GM18867 (cell line): ENCODE data around the gene HNRNPA1.

ENCODE experiments used
- ATAC-seq: cut with Tn5 transposase; IDR thresholded peaks from one replicate; pipeline ENCODE4 v1.9.1; 2021; ENCODE audit warnings: mild to moderate bottlenecking, moderate library complexity; ENCODE audit not compliant: unreplicated experiment

The HNRNPA1 gene

GRCh38 chr12:54333420-54334034 is 53.0 kb downstream of the HNRNPA1 start:
- no peak for ATAC-seq
